HepG2 (cell line): ENCODE measurements around the gene HEY2. TPM values are rescaled to one million over a fixed set of nuclear protein-coding genes. Genes with fewer than 3 reads are reported as not detected.

ENCODE experiments used
- ATAC-seq: fragments of 200-7000 bp; cut with Tn5 transposase; 3 replicates; pipeline ENCODE4 v1.9.1; 2020; ENCODE audit warnings: mild to moderate bottlenecking, moderate library complexity
- BruUV-seq: library from RNA; stranded (reverse); fragments of 400-500 nt; replicated peaks from 2 replicates; lab custom pipeline; 2021; lab: Mats Ljungman, UMichigan
- CTCF ChIA-PET: fragments of 300-600 bp; formaldehyde crosslinking; extraction: SDS; loops from one replicate; lab custom pipeline; 2021; ENCODE audit warnings: low total read pairs, inconsistent platforms, low intra/inter-chr PET ratio; lab: Yijun Ruan, JAX
- POLR2A ChIA-PET: fragments of 350-600 bp; sonication (Branson Sonifier 250); formaldehyde crosslinking; loops from one replicate; lab custom pipeline; 2020; ENCODE audit warnings: antibody characterized with exemption, inconsistent platforms; lab: Yijun Ruan, JAX
- DNase-seq: peaks from one replicate; pipeline ENCODE4 v3.0.0-alpha.2; 2015; ENCODE audit warnings: low spot score
- FAIRE-seq: peaks from 3 replicates; lab custom pipeline; 2011; peaks lifted over from hg19 to GRCh38; lab: Jason Lieb, UNC
- H2AFZ ChIP-seq: one replicate; pipeline ENCODE4 v1.6.1; 2011; ENCODE audit warnings: low read length, inconsistent platforms
- H3K27ac ChIP-seq: fragments of 300-600 bp; 3 replicates; pipeline ENCODE4 v1.8.0; 2011; ENCODE audit warnings: mixed run types, mild to moderate bottlenecking, mixed read lengths, low read length, inconsistent platforms; ENCODE audit not compliant: insufficient read depth; ENCODE audit errors: extremely low read length
- H3K27me3 ChIP-seq, 2 experiments: fragments of 200-600 bp in 1 of 2; 2 replicates in 1 of 2; 3 replicates in 1 of 2; pipeline versions ENCODE4 v1.6.0 to v1.8.0; 2011; ENCODE audit warnings: low read length in 2 of 2, mild to moderate bottlenecking in 2 of 2, moderate library complexity in 2 of 2, inconsistent platforms in 1 of 2; ENCODE audit not compliant: insufficient read depth in 2 of 2, control insufficient read depth in 1 of 2
- H3K36me3 ChIP-seq, 2 experiments: fragments of 200-600 bp in 1 of 2; replicated peaks in 1 of 2; 2 replicates in 1 of 2; 3 replicates in 1 of 2; pipeline versions ENCODE4 v1.5.1 to v1.8.0; 2011; ENCODE audit warnings: low read length in 2 of 2, inconsistent platforms in 1 of 2; ENCODE audit not compliant: insufficient read depth in 2 of 2, control insufficient read depth in 1 of 2
- H3K4me1 ChIP-seq: 2 replicates; pipeline ENCODE4 v1.5.1; 2012; ENCODE audit warnings: low read length, inconsistent platforms; ENCODE audit not compliant: insufficient read depth
- H3K4me2 ChIP-seq: 2 replicates; pipeline ENCODE4 v1.6.0; 2011; ENCODE audit warnings: low read depth, low read length, inconsistent platforms
- H3K4me3 ChIP-seq, 3 experiments: fragments of 200-600 bp in 1 of 3; sonication (generic), shearing (Covaris generic) in 1 of 3; replicated peaks in 1 of 3; 2 replicates each; pipeline ENCODE4 v1.5.1; 2011 to 2016; ENCODE audit warnings: low read length in 3 of 3, inconsistent platforms in 2 of 3, low read depth in 2 of 3, mild to moderate bottlenecking in 2 of 3, control low read depth in 1 of 3, mixed read lengths in 1 of 3; ENCODE audit not compliant: insufficient read depth in 1 of 3
- H3K79me2 ChIP-seq: one replicate; pipeline ENCODE4 v1.6.1; 2011; ENCODE audit warnings: low read length, inconsistent platforms; ENCODE audit not compliant: insufficient read depth
- H3K9ac ChIP-seq: 2 replicates; pipeline ENCODE4 v1.6.0; 2011; ENCODE audit warnings: mild to moderate bottlenecking, low read depth, low read length, inconsistent platforms; ENCODE audit not compliant: insufficient read depth
- H3K9me3 ChIP-seq: 2 replicates; pipeline ENCODE4 v1.5.1; 2012; ENCODE audit warnings: mild to moderate bottlenecking, low read length
- H4K20me1 ChIP-seq: 2 replicates; pipeline ENCODE4 v1.6.0; 2011; ENCODE audit warnings: inconsistent platforms, mild to moderate bottlenecking, low read length, moderate library complexity; ENCODE audit not compliant: insufficient read depth
- CHD4 ChIP-seq: fragments of 200-600 bp; sonication (generic); IDR thresholded peaks from 2 replicates; pipeline ENCODE4 v1.7.0; 2017; ENCODE audit warnings: mild to moderate bottlenecking, low read length, borderline replicate concordance
- FOXC1 ChIP-seq: sonication (generic); formaldehyde crosslinking; IDR thresholded peaks from 2 replicates; pipeline ENCODE4 v1.8.0; 2022; ENCODE audit warnings: mild to moderate bottlenecking, missing genetic modification reagents, borderline replicate concordance
- HNRNPH1 ChIP-seq: fragments of 200-400 bp; formaldehyde crosslinking; optimal IDR thresholded peaks from 2 replicates; pipeline ENCODE3; 2017; ENCODE audit warnings: mild to moderate bottlenecking, low read depth, low read length
- ZNF775 ChIP-seq: sonication (generic); formaldehyde crosslinking; IDR thresholded peaks from 2 replicates; pipeline ENCODE4 v1.4.0; 2020; ENCODE audit warnings: missing genetic modification reagents, mild to moderate bottlenecking, moderate library complexity, borderline replicate concordance
- WGBS: methylation state at CpG from one replicate; pipeline ENCODE4 v1.1.6; 2017; ENCODE audit warnings: low lambda C conversion rate; 5-methylcytosine and 5-hydroxymethylcytosine counted together
- in situ Hi-C: cut with HindIII; loops from 2 replicates; pipeline ENCODE4 v1.10.0; 2017; ENCODE audit warnings: low pct_unique_long_range_greater_than_20kb; ENCODE audit not compliant: extremely low pct_ligation_motif_present
- intact Hi-C: fragments of 100-400 bp; cut with micrococcal nuclease; formaldehyde crosslinking; loops from one replicate; pipeline ENCODE4 v1.10.0; 2022; ENCODE audit not compliant: unreplicated experiment
- polyA plus RNA-seq, 8 experiments: library from polyadenylated mRNA; depleted of rRNA in 3 of 8; stranded (reverse) in 7 of 8; unstranded in 1 of 8; fragments of >200 nt; fragmentation: Illumina TruSeq in 4 of 8; extraction: Trizol in 4 of 8; gene quantifications; 2 replicates each; pipeline versions ENCODE4 v1.2.1 to v1.2.3, GENCODE V29; 2011 to 2016; ENCODE audit warnings: low read depth in 4 of 8, missing spikeins in 1 of 8, mixed read lengths in 1 of 8; ENCODE audit not compliant: insufficient read depth in 1 of 8
- total RNA-seq, 5 experiments: library from RNA; depleted of rRNA; stranded (reverse); fragments of >200 nt; fragmentation: Illumina TruSeq; extraction: Trizol; gene quantifications; 2 replicates each; pipeline ENCODE4 v1.2.3, GENCODE V29; 2016; ENCODE audit warnings: low read depth in 1 of 5
- TF ChIP-seq, protein P1 (sequence below): sonication (generic); formaldehyde crosslinking; IDR thresholded peaks from 2 replicates; pipeline ENCODE4 v1.4.0; 2020; ENCODE audit warnings: missing genetic modification reagents
- TF ChIP-seq, protein P2 (sequence below): sonication (generic); formaldehyde crosslinking; IDR thresholded peaks from 2 replicates; pipeline ENCODE4 v1.9.0; 2021; ENCODE audit warnings: missing genetic modification reagents, borderline replicate concordance
- TF ChIP-seq, protein P3 (sequence below): fragments of 450-650 bp; IDR thresholded peaks from 2 replicates; pipeline ENCODE4 v1.6.1; 2017
- TF ChIP-seq, protein P4 (sequence below): sonication (generic); formaldehyde crosslinking; IDR thresholded peaks from 2 replicates; pipeline ENCODE4 v1.4.0; 2020; ENCODE audit warnings: missing genetic modification reagents, mild to moderate bottlenecking, borderline replicate concordance

HEY2 gene
- total and polyA plus RNA-seq, 2 of the 13 experiments (the other 11 are each of a cell fraction or from before 2014, with no cell fraction given) = 0.04 TPM

DNA sequence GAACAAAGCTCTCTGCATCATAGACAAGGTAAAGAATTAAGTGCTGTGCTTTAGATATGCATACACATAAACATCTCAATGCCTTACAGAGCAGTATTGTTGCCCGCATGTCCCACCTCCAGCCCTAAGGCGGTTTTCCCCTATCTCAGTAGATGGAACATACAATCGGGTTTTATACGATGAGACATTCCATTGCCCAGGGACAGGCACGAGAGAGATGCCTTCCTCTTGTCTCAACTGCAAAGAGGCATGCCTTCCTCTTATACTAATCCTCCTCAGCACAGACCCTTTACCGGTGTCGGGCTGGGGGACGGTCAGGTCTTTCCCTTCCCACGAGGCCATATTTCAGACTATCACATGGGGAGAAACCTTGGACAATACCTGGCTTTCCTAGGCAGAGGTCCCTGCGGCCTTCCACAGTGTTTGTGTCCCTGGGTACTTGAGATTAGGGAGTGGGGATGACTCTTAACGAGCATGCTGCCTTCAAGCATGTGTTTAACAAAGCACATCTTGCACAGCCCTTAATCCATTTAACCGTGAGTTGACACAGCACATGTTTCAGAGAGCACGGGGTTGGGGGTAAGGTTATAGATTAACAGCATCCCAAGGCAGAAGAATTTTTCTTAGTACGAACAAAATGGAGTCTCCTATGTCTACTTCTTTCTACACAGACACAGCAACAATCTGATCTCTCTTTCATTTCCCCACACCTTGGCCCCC, 26.8 kb downstream of the HEY2 start (continued):
- TF ChIP-seq, protein P1, sequence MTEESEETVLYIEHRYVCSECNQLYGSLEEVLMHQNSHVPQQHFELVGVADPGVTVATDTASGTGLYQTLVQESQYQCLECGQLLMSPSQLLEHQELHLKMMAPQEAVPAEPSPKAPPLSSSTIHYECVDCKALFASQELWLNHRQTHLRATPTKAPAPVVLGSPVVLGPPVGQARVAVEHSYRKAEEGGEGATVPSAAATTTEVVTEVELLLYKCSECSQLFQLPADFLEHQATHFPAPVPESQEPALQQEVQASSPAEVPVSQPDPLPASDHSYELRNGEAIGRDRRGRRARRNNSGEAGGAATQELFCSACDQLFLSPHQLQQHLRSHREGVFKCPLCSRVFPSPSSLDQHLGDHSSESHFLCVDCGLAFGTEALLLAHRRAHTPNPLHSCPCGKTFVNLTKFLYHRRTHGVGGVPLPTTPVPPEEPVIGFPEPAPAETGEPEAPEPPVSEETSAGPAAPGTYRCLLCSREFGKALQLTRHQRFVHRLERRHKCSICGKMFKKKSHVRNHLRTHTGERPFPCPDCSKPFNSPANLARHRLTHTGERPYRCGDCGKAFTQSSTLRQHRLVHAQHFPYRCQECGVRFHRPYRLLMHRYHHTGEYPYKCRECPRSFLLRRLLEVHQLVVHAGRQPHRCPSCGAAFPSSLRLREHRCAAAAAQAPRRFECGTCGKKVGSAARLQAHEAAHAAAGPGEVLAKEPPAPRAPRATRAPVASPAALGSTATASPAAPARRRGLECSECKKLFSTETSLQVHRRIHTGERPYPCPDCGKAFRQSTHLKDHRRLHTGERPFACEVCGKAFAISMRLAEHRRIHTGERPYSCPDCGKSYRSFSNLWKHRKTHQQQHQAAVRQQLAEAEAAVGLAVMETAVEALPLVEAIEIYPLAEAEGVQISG (CRISPR knock-in tag) = 0 out of 2 replicates have a peak, but pooled peaks have one; percentile 38

DNA sequence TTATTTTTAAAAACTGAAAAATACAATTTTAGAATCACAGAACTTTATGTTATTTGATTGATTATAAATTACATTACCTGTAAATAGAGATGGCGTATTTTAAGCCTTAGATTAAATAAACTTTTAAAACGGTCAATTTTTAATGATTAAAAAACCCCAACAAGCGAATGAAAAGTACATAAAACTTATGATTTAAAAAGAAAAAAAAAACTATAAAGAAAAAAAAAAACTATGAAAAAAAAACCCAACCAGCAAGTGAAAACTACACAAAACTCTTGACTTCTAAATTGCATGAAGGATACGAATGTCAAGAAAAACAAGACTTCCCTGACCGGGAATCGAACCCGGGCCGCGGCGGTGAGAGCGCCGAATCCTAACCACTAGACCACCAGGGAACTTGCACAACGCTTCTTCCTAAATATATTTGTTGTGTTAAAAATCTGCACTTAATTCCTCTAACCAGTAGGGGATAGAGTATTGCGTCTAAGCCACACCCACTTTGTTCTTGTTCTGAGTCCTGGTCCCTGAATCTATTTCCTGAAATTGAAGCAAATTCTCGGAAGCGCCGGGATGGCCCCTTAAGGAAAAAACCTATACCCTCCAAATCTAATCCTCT, 30.6 kb downstream of the HEY2 start:
- no peaks in the 10 kb centered on the region for H3K79me2 ChIP-seq
- peak overlapping the region; percentile 90 for H3K4me2 ChIP-seq
- FAIRE-seq = peak; percentile 76
- ChIA-PET POLR2A (interaction anchor here (1.1 to 2.4 kb wide), 6 partner anchors 10 to 479 kb away, joined by 3 to 107 read pairs (median 12); partner anchors contain the start of genes HDDC2, HINT3, NCOA7 and TRMT11), CTCF (no interaction called here)
- peak overlapping the region; percentile 81 for H3K9ac ChIP-seq
- in situ Hi-C loops = no loop called here
- WGBS = 5% methylated on average over 17 of the region's 17 CpGs
- H3K27me3 ChIP-seq = no peaks in the 10 kb centered on the region; a peak in 1 of 5 replicates
- no peaks in the 10 kb centered on the region for H3K36me3 ChIP-seq
- H3K4me1 ChIP-seq = peaks cover 30% of the 10 kb centered on the region
- DNase-seq = peak; percentile 96
- H4K20me1 ChIP-seq = no peaks in the 10 kb centered on the region
- BruUV-seq = no TSS peak
- peak overlapping the region; percentile 60 to 85 (median 81) for H3K4me3 ChIP-seq
- intact Hi-C loops = loop anchor here (1.0 kb wide), 3 partner anchors 9 to 176 kb away; partner anchors contain the start of genes HEY2 and HINT3
- H2AFZ ChIP-seq = peak overlapping the region; percentile 97
- ATAC-seq = peak; percentile 91
- peak overlapping the region; percentile 83 for H3K27ac ChIP-seq
- H3K9me3 ChIP-seq = no peaks in the 10 kb centered on the region
- no peak for TF ChIP-seq FOXC1 (CRISPR knock-in tag)
- TF ChIP-seq, protein P2, sequence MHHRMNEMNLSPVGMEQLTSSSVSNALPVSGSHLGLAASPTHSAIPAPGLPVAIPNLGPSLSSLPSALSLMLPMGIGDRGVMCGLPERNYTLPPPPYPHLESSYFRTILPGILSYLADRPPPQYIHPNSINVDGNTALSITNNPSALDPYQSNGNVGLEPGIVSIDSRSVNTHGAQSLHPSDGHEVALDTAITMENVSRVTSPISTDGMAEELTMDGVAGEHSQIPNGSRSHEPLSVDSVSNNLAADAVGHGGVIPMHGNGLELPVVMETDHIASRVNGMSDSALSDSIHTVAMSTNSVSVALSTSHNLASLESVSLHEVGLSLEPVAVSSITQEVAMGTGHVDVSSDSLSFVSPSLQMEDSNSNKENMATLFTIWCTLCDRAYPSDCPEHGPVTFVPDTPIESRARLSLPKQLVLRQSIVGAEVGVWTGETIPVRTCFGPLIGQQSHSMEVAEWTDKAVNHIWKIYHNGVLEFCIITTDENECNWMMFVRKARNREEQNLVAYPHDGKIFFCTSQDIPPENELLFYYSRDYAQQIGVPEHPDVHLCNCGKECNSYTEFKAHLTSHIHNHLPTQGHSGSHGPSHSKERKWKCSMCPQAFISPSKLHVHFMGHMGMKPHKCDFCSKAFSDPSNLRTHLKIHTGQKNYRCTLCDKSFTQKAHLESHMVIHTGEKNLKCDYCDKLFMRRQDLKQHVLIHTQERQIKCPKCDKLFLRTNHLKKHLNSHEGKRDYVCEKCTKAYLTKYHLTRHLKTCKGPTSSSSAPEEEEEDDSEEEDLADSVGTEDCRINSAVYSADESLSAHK = no peak
- TF ChIP-seq HNRNPH1 = no peak
- no peak for TF ChIP-seq CHD4
- TF ChIP-seq, protein P3, sequence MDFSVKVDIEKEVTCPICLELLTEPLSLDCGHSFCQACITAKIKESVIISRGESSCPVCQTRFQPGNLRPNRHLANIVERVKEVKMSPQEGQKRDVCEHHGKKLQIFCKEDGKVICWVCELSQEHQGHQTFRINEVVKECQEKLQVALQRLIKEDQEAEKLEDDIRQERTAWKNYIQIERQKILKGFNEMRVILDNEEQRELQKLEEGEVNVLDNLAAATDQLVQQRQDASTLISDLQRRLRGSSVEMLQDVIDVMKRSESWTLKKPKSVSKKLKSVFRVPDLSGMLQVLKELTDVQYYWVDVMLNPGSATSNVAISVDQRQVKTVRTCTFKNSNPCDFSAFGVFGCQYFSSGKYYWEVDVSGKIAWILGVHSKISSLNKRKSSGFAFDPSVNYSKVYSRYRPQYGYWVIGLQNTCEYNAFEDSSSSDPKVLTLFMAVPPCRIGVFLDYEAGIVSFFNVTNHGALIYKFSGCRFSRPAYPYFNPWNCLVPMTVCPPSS = no peak
- TF ChIP-seq, protein P4, sequence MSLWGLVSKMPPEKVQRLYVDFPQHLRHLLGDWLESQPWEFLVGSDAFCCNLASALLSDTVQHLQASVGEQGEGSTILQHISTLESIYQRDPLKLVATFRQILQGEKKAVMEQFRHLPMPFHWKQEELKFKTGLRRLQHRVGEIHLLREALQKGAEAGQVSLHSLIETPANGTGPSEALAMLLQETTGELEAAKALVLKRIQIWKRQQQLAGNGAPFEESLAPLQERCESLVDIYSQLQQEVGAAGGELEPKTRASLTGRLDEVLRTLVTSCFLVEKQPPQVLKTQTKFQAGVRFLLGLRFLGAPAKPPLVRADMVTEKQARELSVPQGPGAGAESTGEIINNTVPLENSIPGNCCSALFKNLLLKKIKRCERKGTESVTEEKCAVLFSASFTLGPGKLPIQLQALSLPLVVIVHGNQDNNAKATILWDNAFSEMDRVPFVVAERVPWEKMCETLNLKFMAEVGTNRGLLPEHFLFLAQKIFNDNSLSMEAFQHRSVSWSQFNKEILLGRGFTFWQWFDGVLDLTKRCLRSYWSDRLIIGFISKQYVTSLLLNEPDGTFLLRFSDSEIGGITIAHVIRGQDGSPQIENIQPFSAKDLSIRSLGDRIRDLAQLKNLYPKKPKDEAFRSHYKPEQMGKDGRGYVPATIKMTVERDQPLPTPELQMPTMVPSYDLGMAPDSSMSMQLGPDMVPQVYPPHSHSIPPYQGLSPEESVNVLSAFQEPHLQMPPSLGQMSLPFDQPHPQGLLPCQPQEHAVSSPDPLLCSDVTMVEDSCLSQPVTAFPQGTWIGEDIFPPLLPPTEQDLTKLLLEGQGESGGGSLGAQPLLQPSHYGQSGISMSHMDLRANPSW (CRISPR knock-in tag) = peak; percentile 55; the same call in 1 of the 2 replicates
- no peak for TF ChIP-seq ZNF775 (CRISPR knock-in tag)
